Ovary (tissue), 10 donors: ENCODE measurements around the gene RBM6. TPM values are rescaled to one million over a fixed set of nuclear protein-coding genes. Genes with fewer than 3 reads are reported as not detected.

ENCODE experiments used
- DNase-seq, 5 donors: peaks; one replicate each; pipeline ENCODE4 v3.0.0-alpha.2; 2019 to 2020
- H3K27ac ChIP-seq, 2 donors: fragments of 200-600 bp; one replicate each; pipeline versions ENCODE4 v1.5.1 to v1.8.0; 2019 to 2022
- H3K27me3 ChIP-seq: fragments of 200-600 bp; one replicate; pipeline ENCODE4 v1.8.0; 2022
- H3K36me3 ChIP-seq: fragments of 200-600 bp; sonication (generic); one replicate; pipeline ENCODE4 v1.5.1; 2019
- H3K4me1 ChIP-seq: one replicate; pipeline ENCODE4 v1.8.1; 2013; ENCODE audit warnings: mild to moderate bottlenecking, moderate library complexity; ENCODE audit not compliant: insufficient read depth
- H3K4me3 ChIP-seq: fragments of 200-600 bp; sonication (generic); one replicate; pipeline ENCODE4 v1.5.1; 2017
- H3K9me3 ChIP-seq, 2 donors: fragments of 200-600 bp in 1 of 2; sonication (generic) in 1 of 2; one replicate each; pipeline versions ENCODE4 v1.5.1 to v1.8.1; 2013 to 2019; ENCODE audit warnings: mild to moderate bottlenecking in 1 of 2, moderate library complexity in 1 of 2
- EP300 ChIP-seq: sonication (generic); formaldehyde crosslinking; IDR thresholded peaks from one replicate; pipeline ENCODE4 v1.6.1; 2017; ENCODE audit warnings: antibody characterized with exemption
- POLR2A ChIP-seq: fragments of 450-650 bp; IDR thresholded peaks from one replicate; pipeline ENCODE4 v1.6.1; 2017; ENCODE audit warnings: antibody characterized with exemption, mild to moderate bottlenecking, moderate library complexity
- WGBS, 3 donors: extraction: QIAGEN DNeasy Blood & Tissue Kit in 1 of 3; methylation state at CpG; one replicate each; pipeline versions ENCODE4 v1.1.5 to v1.1.7; 2013 to 2017; 5-methylcytosine and 5-hydroxymethylcytosine counted together
- intact Hi-C, 4 donors: fragments of 100-400 bp; cut with DNase I; formaldehyde crosslinking; loops; one replicate each; pipeline versions ENCODE4 v1.11.0 to v1.15.1; 2022 to 2023
- long read RNA-seq, 3 donors: library from polyadenylated mRNA in 2 of 3; unstranded in 2 of 3; transcript quantifications; one replicate each; pipeline ENCODE4 v2.0.0 and lab custom pipeline, GENCODE V29; 2021 to 2026
- polyA plus RNA-seq, 2 donors: library from polyadenylated mRNA; stranded (reverse); fragments of 200-250 nt in 1 of 2; fragments of 350-450 nt in 1 of 2; fragmentation: Illumina TruSeq in 1 of 2; extraction: RNeasy Lipid Tissue Mini Kit (QIAGEN cat#74804) in 1 of 2; gene quantifications; one replicate each; pipeline ENCODE4 v1.2.3, GENCODE V29; 2013 to 2014
- total RNA-seq, 7 donors: library from RNA; depleted of rRNA in 2 of 7; stranded (reverse); fragments of >200 nt in 2 of 7; fragmentation: NEBNext Ultra II Directional in 3 of 7; extraction: Animal tissue kit (Norgen Biotek cat#: 25700) in 3 of 7; gene quantifications; one replicate each; pipeline versions ENCODE4 v1.1.0 to v1.2.4, GENCODE V29; 2016 to 2023
- TF ChIP-seq, protein P1 (sequence below), 3 donors: fragments of 450-650 bp in 2 of 3; fragments of 200-600 bp in 1 of 3; IDR thresholded peaks; one replicate each; pipeline versions ENCODE4 v1.5.1 to v1.8.0; 2016 to 2022; ENCODE audit warnings: antibody characterized with exemption in 3 of 3, mild to moderate bottlenecking in 1 of 3
- donor health status: DM: no; HTN: no; CAD: no; lungs with moderate emphysema.
- donor health status: DM: no; HTN: no; CAD: no.
- donor health status: Bipolar disorder and iron deficiency.
- donor health status: DM: yes; HTN: yes; CAD: no.
- donor health status: DM: no; HTN: no; CAD: no.
- donor health status: DM: yes; HTN: yes; CAD: no.

The RBM6 gene, protein sequence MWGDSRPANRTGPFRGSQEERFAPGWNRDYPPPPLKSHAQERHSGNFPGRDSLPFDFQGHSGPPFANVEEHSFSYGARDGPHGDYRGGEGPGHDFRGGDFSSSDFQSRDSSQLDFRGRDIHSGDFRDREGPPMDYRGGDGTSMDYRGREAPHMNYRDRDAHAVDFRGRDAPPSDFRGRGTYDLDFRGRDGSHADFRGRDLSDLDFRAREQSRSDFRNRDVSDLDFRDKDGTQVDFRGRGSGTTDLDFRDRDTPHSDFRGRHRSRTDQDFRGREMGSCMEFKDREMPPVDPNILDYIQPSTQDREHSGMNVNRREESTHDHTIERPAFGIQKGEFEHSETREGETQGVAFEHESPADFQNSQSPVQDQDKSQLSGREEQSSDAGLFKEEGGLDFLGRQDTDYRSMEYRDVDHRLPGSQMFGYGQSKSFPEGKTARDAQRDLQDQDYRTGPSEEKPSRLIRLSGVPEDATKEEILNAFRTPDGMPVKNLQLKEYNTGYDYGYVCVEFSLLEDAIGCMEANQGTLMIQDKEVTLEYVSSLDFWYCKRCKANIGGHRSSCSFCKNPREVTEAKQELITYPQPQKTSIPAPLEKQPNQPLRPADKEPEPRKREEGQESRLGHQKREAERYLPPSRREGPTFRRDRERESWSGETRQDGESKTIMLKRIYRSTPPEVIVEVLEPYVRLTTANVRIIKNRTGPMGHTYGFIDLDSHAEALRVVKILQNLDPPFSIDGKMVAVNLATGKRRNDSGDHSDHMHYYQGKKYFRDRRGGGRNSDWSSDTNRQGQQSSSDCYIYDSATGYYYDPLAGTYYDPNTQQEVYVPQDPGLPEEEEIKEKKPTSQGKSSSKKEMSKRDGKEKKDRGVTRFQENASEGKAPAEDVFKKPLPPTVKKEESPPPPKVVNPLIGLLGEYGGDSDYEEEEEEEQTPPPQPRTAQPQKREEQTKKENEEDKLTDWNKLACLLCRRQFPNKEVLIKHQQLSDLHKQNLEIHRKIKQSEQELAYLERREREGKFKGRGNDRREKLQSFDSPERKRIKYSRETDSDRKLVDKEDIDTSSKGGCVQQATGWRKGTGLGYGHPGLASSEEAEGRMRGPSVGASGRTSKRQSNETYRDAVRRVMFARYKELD
- total RNA-seq (100 to 1,000 TPM in 1 of 7 donors, 10 to 100 TPM in 6; 70.1 to 108 (median 88.0) TPM), polyA plus RNA-seq (100 to 1,000 TPM in 1 of 2 donors, 10 to 100 TPM in 1; 76.1 to 108 TPM)
- long read RNA-seq, donor 1, transcript RBM6-201 (21 exons, 3,750 nt), result minor isoform, 7 of 175 reads
- long read RNA-seq, donor 1, transcript RBM6-210 (17 exons, 2,260 nt), result major isoform, 22 of 175 reads
- long read RNA-seq, donor 1, partial matches to known transcripts, result 95 of 175 reads
- long read RNA-seq, donor 1, other reads (novel, unspliced or antisense), result 44 of 175 reads
- long read RNA-seq, donor 2, partial matches to known transcripts, result 215 of 220 reads
- long read RNA-seq, donor 2, other reads (novel, unspliced or antisense), result 0 of 220 reads
- long read RNA-seq, donor 3, transcript RBM6-201 (21 exons, 3,750 nt), result major isoform, 17 of 42 reads
- long read RNA-seq, donor 3, partial matches to known transcripts, result 10 of 42 reads
- long read RNA-seq, donor 3, other reads (novel, unspliced or antisense), result 11 of 42 reads

DNA sequence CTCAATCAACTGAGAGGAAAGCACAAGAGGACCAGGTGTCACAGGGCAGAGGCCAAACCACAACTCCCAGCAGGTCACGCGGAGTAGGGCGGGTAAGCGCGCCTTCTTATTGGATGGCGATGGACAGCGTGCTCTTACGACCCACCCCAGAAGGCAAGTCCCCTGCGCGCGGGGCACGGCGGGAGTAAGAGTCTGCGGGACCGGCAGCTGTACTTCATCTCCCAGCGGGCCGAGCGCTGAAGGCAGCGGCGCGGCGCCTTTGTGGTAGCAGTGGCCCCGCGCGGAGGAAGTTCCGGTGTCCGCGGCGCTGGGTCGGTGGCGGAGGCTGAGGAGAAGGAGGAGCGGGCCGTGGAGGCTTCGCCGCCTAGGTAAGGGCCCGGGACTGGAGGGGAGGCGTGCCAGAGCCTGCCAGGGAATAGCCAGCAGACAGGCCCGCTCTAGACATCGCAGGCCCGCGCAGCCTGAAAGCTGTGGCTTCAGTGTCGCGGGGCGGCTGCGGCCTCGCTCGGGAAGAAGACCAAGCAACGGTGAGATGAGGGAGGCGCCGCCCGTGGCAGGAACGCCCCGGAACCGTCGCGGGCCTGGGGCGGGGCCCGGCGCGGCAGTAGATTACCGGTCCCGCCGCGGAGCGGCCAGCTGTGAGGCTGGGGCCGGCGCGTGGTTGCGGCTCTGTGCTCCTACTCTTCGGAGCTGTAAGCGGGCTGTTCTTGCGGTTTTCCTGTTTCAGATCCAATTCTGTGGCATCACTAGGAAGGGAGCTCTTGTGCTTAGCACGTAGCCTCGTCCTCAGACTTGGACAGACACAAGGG is at the start of gene RBM6:
TSS of gene RBM6 (plus strand) at position 293 of the 809 bp plus-strand sequence. CDS start 22,492 bp downstream, outside the sequence.
- DNase-seq, result peak; percentile 93 to 96 (median 95)
- TF ChIP-seq, protein P1, sequence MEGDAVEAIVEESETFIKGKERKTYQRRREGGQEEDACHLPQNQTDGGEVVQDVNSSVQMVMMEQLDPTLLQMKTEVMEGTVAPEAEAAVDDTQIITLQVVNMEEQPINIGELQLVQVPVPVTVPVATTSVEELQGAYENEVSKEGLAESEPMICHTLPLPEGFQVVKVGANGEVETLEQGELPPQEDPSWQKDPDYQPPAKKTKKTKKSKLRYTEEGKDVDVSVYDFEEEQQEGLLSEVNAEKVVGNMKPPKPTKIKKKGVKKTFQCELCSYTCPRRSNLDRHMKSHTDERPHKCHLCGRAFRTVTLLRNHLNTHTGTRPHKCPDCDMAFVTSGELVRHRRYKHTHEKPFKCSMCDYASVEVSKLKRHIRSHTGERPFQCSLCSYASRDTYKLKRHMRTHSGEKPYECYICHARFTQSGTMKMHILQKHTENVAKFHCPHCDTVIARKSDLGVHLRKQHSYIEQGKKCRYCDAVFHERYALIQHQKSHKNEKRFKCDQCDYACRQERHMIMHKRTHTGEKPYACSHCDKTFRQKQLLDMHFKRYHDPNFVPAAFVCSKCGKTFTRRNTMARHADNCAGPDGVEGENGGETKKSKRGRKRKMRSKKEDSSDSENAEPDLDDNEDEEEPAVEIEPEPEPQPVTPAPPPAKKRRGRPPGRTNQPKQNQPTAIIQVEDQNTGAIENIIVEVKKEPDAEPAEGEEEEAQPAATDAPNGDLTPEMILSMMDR (IDR thresholded peaks at IDR 0.05), result peak in 1 of 3 donors; percentile 10
- TF ChIP-seq EP300, result no peak
- peak; percentile 85 for TF ChIP-seq POLR2A
- 0 to 1% (median 1%) methylated on average over 45 to 74 of the region's 74 CpGs for WGBS, 3 donors
- Histone ChIP-seq H3K27me3 (no peaks in the 10 kb centered on the region), H3K4me3 (peak within 1 kb of the TSS; percentile 96), H3K4me1 (peaks cover 6% of the 10 kb centered on the region), H3K27ac (peak within 1 kb of the TSS; percentile 61 to 87), H3K36me3 (no peaks in the 10 kb centered on the region), H3K9me3 (no peaks in the 10 kb centered on the region)
- intact Hi-C loops, result no loop called here

DNA sequence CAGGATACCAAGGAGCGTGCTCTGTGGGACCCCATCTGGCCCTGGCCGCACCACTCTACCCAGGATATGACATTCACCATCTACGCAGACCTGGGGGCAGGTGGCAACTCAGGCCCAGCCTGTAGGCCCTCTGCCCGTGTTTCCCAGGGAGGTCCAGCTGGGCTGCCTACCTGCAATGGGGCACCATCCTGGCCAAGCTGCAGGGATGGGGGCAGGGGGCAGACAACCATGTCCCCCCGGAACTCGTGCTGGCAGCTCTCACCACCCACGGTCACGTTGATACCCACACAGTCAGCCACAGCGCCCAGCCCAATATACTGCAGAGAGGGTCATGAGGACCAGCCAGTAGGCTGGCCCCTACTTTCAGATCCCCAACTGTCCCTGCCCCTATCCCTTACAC is 44.2 kb upstream of the RBM6 start:
- no peak overlapping the region for H3K27ac ChIP-seq
- 95 to 97% (median 96%) methylated on average over 9 of the region's 9 CpGs for WGBS, 3 donors

DNA sequence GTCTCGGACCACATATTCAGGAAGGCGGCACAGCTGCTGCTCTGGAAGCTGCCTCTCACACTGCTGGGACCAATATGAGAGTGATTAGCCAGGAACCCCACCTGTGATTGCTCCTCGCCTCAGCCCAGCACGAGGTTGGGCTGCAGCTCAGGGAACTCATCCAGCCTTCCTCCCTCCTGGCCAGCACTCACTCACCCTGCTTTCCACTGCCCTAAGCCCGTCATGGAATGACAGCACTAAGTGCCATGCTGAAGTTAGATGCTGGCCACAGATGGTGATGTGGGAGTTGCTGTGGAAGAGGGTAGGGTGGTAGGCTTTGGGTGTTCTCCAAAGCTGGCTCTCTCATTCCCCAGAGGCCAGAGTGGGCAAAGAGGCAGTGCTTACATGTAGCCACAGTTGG is 43.6 kb upstream of the RBM6 start:
- intact Hi-C loops, result no loop called here
- Histone ChIP-seq H3K27me3 (no peaks in the 10 kb centered on the region), H3K36me3 (no peaks in the 10 kb centered on the region), H3K27ac (no peak overlapping the region), H3K4me3 (no peak overlapping the region), H3K9me3 (no peaks in the 10 kb centered on the region), H3K4me1 (no peaks in the 10 kb centered on the region)
- 66 to 74% (median 70%) methylated on average over 5 of the region's 5 CpGs for WGBS, 3 donors
- no peak for DNase-seq
- TF ChIP-seq EP300 (no peak), POLR2A (no peak)
- TF ChIP-seq, protein P1 (IDR thresholded peaks at IDR 0.05), result no peak

More for the DNA sequence above, 44.2 kb upstream of the RBM6 start:
- no peak for DNase-seq
- Histone ChIP-seq H3K9me3 (no peaks in the 10 kb centered on the region), H3K27me3 (no peaks in the 10 kb centered on the region), H3K4me1 (no peaks in the 10 kb centered on the region), H3K4me3 (no peak overlapping the region), H3K36me3 (no peaks in the 10 kb centered on the region)
- intact Hi-C loops, result no loop called here
- TF ChIP-seq EP300, result no peak
- TF ChIP-seq, protein P1 (IDR thresholded peaks at IDR 0.05), result no peak
- no peak for TF ChIP-seq POLR2A
